Heart left ventricle (tissue), 13 donors: ENCODE measurements around the gene GGCT.

ENCODE experiments used
- POLR2A ChIP-seq, 2 donors: fragments of 450-650 bp; IDR thresholded peaks; one replicate each; pipeline ENCODE4 v1.6.1; 2017; ENCODE audit warnings: antibody characterized with exemption in 2 of 2, mild to moderate bottlenecking in 2 of 2, moderate library complexity in 2 of 2
- TF ChIP-seq, protein P1 (sequence below), 12 donors: fragments of 200-600 bp; sonication (generic) in 4 of 12; IDR thresholded peaks; one replicate each; pipeline versions ENCODE4 v1.5.0 to v1.8.0; 2018 to 2022; ENCODE audit warnings: antibody characterized with exemption in 12 of 12, mild to moderate bottlenecking in 5 of 12
- donor health status: ischemic (EF 13 %, LVEDD 7.1; RV severe dilation, severe dysfunction).
- donor health status: DM: no; HTN: yes; CAD: no.
- donor health status: DM: no; HTN: no; CAD: no.
- donor health status: ischemic (EF 25% LVEDD 6.9; RV normal size, moderate dysfunction).
- donor health status: ischemic (EF 25% LVEDD 5.7; RV mildly dilated, moderate dysfunction).
- donor health status: ischemic (EF 35%, LVEDD 5.7; RV mildly dilated, moderate dysfunction).
- donor health status: nonischemic (EF 11% LVEDD 7.7; RV severe dilation, severe dysfunction).
- donor health status: DM: yes; HTN: yes; CAD: no.
- donor health status: PGD.
- donor health status: ischemic (EF 29% LVEDD 5.4; RV normal size, mild dysfunction).
- donor health status: nonischemic (EF 23%, LVEDD 6.1; RV moderate dilation, normal function).

GRCh38 chr7:30514776-30515175 is 10.1 kb upstream of the GGCT start:
- TF ChIP-seq, protein P1, sequence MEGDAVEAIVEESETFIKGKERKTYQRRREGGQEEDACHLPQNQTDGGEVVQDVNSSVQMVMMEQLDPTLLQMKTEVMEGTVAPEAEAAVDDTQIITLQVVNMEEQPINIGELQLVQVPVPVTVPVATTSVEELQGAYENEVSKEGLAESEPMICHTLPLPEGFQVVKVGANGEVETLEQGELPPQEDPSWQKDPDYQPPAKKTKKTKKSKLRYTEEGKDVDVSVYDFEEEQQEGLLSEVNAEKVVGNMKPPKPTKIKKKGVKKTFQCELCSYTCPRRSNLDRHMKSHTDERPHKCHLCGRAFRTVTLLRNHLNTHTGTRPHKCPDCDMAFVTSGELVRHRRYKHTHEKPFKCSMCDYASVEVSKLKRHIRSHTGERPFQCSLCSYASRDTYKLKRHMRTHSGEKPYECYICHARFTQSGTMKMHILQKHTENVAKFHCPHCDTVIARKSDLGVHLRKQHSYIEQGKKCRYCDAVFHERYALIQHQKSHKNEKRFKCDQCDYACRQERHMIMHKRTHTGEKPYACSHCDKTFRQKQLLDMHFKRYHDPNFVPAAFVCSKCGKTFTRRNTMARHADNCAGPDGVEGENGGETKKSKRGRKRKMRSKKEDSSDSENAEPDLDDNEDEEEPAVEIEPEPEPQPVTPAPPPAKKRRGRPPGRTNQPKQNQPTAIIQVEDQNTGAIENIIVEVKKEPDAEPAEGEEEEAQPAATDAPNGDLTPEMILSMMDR (IDR thresholded peaks at IDR 0.05): no peak
- TF ChIP-seq POLR2A (IDR thresholded peaks at IDR 0.05): no peak
